ENCODE data around the gene TNFRSF1B. TPM values are rescaled to one million over a fixed set of nuclear protein-coding genes. Genes with fewer than 3 reads are reported as not detected.

The TNFRSF1B gene
- total and polyA plus RNA-seq, 9 of the 15 experiments (the other 6 are each of a cell fraction or from before 2014, with no cell fraction given): 8.8 to 91.3 (median 36.0) TPM

DNA sequence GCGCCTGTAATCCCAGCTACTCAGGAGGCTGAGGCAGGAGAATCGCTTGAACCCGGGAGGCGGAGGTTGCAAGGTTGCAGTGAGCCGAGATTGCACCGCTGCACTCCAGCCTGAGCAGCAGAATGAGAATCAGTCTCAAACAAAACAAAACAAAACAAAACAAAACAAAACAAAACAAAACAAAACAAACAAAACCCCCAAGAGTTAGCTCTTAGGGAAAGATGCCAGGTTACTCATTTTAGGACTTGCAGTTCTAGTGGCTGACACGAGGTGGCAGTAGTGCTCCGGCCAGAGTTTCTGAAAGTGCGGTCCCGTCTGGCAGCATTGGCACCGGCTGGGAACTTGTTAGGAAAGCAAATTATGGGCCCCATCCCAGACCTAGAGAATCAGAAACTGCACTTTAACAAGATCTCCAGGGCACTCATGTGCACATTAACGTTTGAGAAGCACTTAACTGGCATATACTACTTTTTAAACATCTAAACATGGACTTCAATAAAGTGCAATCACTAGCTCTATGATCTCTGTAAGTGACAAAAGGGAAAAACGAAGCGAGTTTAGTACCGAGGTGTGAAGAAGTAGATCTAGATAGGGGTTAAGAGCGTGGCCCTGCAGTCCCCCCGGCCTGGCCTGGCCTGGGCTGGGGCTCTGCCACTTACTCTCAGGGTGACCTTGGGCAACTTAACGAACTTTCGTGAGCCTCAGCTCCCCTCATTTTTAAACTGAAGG is 41.9 kb upstream of the TNFRSF1B start:
- ChIA-PET POLR2A (interaction anchor here (0.5 to 2.3 kb wide), 27 partner anchors 9 to 546 kb away, joined by 3 to 13 read pairs (median 4); partner anchors contain the start of gene TNFRSF1B), CTCF (ENCODE audit: low intra/inter-chr PET ratio) (interaction anchor here (0.6 to 7.5 kb wide), 12 partner anchors 36 to 657 kb away, joined by 3 to 195 read pairs (median 5); no protein-coding TSS in a partner anchor)
- peak; percentile 63 to 79 (median 74) for DNase-seq (ENCODE audit: extremely low read depth in 1 of 4, low spot score in 3 of 4)
- H4K20me1 ChIP-seq (replicated peaks; ENCODE audit: control insufficient read depth, insufficient read depth, low read length): no peaks in the 10 kb centered on the region
- in situ Hi-C loops (cut with MboI) (loop anchor here (5.0 to 10.0 kb wide), 4 partner anchors 87 to 642 kb away; no protein-coding TSS in a partner anchor), intact Hi-C loops (cut with micrococcal nuclease) (loop anchor here (1.0 to 10.0 kb wide), 4 partner anchors 84 to 650 kb away; partner anchors contain the start of gene PRAMEF12)
- H3K36me3 ChIP-seq (ENCODE audit: control insufficient read depth, insufficient read depth, low read length): peaks cover 56% of the 10 kb centered on the region; the same call in 2 of the 3 replicates
- H3K9ac ChIP-seq (ENCODE audit: insufficient read depth in 1 of 2, low read depth in 2 of 2, low read length in 2 of 2): peak overlapping the region in 1 of 2 experiments; percentile 23; a peak in 1 of 4 replicates
- H3K9me1 ChIP-seq (ENCODE audit: control insufficient read depth, insufficient read depth, low read length): no peaks in the 10 kb centered on the region
- no peaks in the 10 kb centered on the region for H3K9me3 ChIP-seq (replicated peaks; ENCODE audit: control insufficient read depth, insufficient read depth, low read depth, low read length)
- WGBS (ENCODE audit: insufficient coverage, low coverage, missing lambda C conversion rate): 34% methylated on average over 18 of the region's 19 CpGs
- H3K79me2 ChIP-seq (ENCODE audit: control insufficient read depth, insufficient read depth, low read length): no peaks in the 10 kb centered on the region
- no peak overlapping the region for H3K4me2 ChIP-seq (ENCODE audit: insufficient read depth, low read length)
- peak; percentile 69 for ATAC-seq
- no peak overlapping the region for H3K27ac ChIP-seq (ENCODE audit: extremely low read depth, low read depth, low read length)
- FAIRE-seq: peak; percentile 96
- peak overlapping the region; percentile 46; the same call in 1 of the 2 replicates for H2AFZ ChIP-seq (ENCODE audit: low read depth, low read length)
- no TSS peak for BruUV-seq (replicated peaks)
- H3K4me1 ChIP-seq (replicated peaks in 1 of 2; ENCODE audit: control insufficient read depth in 2 of 2, insufficient read depth in 2 of 2, low read length in 2 of 2): peaks cover 7 to 15% of the 10 kb centered on the region in 2 experiments; a peak in 4 of 5 replicates
- H3K4me3 ChIP-seq: no peak overlapping the region
- no peaks in the 10 kb centered on the region for H3K27me3 ChIP-seq (ENCODE audit: control insufficient read depth in 2 of 2, insufficient read depth in 2 of 2, low read length in 2 of 2)
- no peak for TF ChIP-seq POLR2G (IDR thresholded peaks at IDR 0.05; ENCODE audit: low read depth, low read length)
- peak; percentile 93 for TF ChIP-seq ELF4 (CRISPR knock-in tag; IDR thresholded peaks at IDR 0.05)
- TF ChIP-seq ESRRA (IDR thresholded peaks at IDR 0.05; ENCODE audit: borderline replicate concordance, low read depth): peak; percentile 38
- no peak for TF ChIP-seq ZBTB17 (CRISPR knock-in tag; IDR thresholded peaks at IDR 0.05)
- TF ChIP-seq RUNX1 (IDR thresholded peaks at IDR 0.05; ENCODE audit: low read depth): no peak
- no peak for TF ChIP-seq HOMEZ (CRISPR knock-in tag; IDR thresholded peaks at IDR 0.05)
- 0 out of 2 replicates have a peak, but pooled peaks have one; percentile 31 for TF ChIP-seq NKRF (IDR thresholded peaks at IDR 0.05; ENCODE audit: borderline replicate concordance)
- no peak for TF ChIP-seq ZFP36 (IDR thresholded peaks at IDR 0.05; ENCODE audit: low read depth, low read length, partially characterized antibody)
- TF ChIP-seq NEUROD1 (IDR thresholded peaks at IDR 0.05; ENCODE audit: borderline replicate concordance, low read depth, low read length, partially characterized antibody): no peak
- 0 out of 2 replicates have a peak, but pooled peaks have one; percentile 31 for TF ChIP-seq ZKSCAN1 (IDR thresholded peaks at IDR 0.05; ENCODE audit: low read depth, low read length)
- TF ChIP-seq SLC30A9 (CRISPR knock-in tag; IDR thresholded peaks at IDR 0.05): no peak
- peak; percentile 91; the same call in 1 of the 2 replicates for TF ChIP-seq STAG1 (CRISPR knock-in tag; IDR thresholded peaks at IDR 0.05; ENCODE audit: borderline replicate concordance)
- TF ChIP-seq NR2C1 (IDR thresholded peaks at IDR 0.05): no peak
- 0 out of 2 replicates have a peak, but pooled peaks have one; percentile 8 for TF ChIP-seq NR2C1 (tag; IDR thresholded peaks at IDR 0.05)
- no peak for TF ChIP-seq SP1 (CRISPR knock-in tag; IDR thresholded peaks at IDR 0.05)
- TF ChIP-seq CREBBP (IDR thresholded peaks at IDR 0.05; ENCODE audit: low read depth, low read length): no peak
- TF ChIP-seq BCOR (IDR thresholded peaks at IDR 0.05): peak; percentile 76
- no peak for TF ChIP-seq RFX1 (IDR thresholded peaks at IDR 0.05)
- no peak for TF ChIP-seq GATA2 (CRISPR knock-in tag; IDR thresholded peaks at IDR 0.05)
- TF ChIP-seq CXXC5 (CRISPR knock-in tag; IDR thresholded peaks at IDR 0.05): no peak; the same call in 1 of the 2 replicates
